KMS-11 (cell line): ENCODE measurements around the gene PPARG.
"Not testable (repeated sequence)": the region's sequence is repeated elsewhere in the genome, so short reads cannot be mapped to it uniquely, and the experiment has no call there.

Source experiments
- H2AFZ ChIP-seq: fragments of 200-600 bp; sonication (generic); 2 replicates; pipeline ENCODE4 v1.6.1; 2016; ENCODE audit warnings: antibody characterized with exemption, mixed run types, low read depth
- H3K27ac ChIP-seq: fragments of 200-600 bp; sonication (generic); 2 replicates; pipeline ENCODE4 v1.6.1; 2016; ENCODE audit warnings: mild to moderate bottlenecking, mixed run types
- H3K27me3 ChIP-seq: fragments of 200-600 bp; sonication (generic); 2 replicates; pipeline ENCODE4 v1.6.1; 2017; ENCODE audit warnings: mild to moderate bottlenecking, low read depth, mixed run types, moderate library complexity; ENCODE audit not compliant: insufficient read depth
- H3K36me3 ChIP-seq: fragments of 200-600 bp; sonication (generic); 2 replicates; pipeline ENCODE4 v1.6.1; 2017; ENCODE audit warnings: mild to moderate bottlenecking, mixed run types; ENCODE audit not compliant: insufficient read depth
- H3K4me1 ChIP-seq: fragments of 200-600 bp; sonication (generic); 2 replicates; pipeline ENCODE4 v1.6.1; 2016; ENCODE audit warnings: mild to moderate bottlenecking, low read depth, mixed run types; ENCODE audit not compliant: poor library complexity, severe bottlenecking
- H3K4me2 ChIP-seq: fragments of 200-600 bp; sonication (generic); 2 replicates; pipeline ENCODE4 v1.7.0; 2016; ENCODE audit warnings: mild to moderate bottlenecking, mixed run types
- H3K4me3 ChIP-seq: fragments of 200-600 bp; sonication (generic); IDR thresholded peaks from 2 replicates; pipeline ENCODE4 v1.6.1; 2017; ENCODE audit warnings: low read depth, low read length, mixed read lengths; ENCODE audit not compliant: insufficient read depth
- H3K79me2 ChIP-seq: fragments of 200-600 bp; sonication (generic); 2 replicates; pipeline ENCODE4 v1.6.1; 2016; ENCODE audit warnings: low read depth, mixed run types; ENCODE audit not compliant: insufficient read depth
- H3K9ac ChIP-seq: fragments of 200-600 bp; sonication (generic); 2 replicates; pipeline ENCODE4 v1.6.1; 2016; ENCODE audit warnings: mild to moderate bottlenecking, mixed run types
- H4K20me1 ChIP-seq: fragments of 200-600 bp; sonication (generic); 2 replicates; pipeline ENCODE4 v1.6.1; 2016; ENCODE audit warnings: mild to moderate bottlenecking, mixed run types; ENCODE audit not compliant: insufficient read depth
- TF ChIP-seq, protein P1 (sequence below): fragments of 200-600 bp; sonication (generic); conservative IDR thresholded peaks from 2 replicates; pipeline ENCODE4 v1.6.1; 2017; ENCODE audit warnings: low read depth, mild to moderate bottlenecking, antibody characterized with exemption, low read length, moderate library complexity, mixed read lengths

Gene PPARG

DNA sequence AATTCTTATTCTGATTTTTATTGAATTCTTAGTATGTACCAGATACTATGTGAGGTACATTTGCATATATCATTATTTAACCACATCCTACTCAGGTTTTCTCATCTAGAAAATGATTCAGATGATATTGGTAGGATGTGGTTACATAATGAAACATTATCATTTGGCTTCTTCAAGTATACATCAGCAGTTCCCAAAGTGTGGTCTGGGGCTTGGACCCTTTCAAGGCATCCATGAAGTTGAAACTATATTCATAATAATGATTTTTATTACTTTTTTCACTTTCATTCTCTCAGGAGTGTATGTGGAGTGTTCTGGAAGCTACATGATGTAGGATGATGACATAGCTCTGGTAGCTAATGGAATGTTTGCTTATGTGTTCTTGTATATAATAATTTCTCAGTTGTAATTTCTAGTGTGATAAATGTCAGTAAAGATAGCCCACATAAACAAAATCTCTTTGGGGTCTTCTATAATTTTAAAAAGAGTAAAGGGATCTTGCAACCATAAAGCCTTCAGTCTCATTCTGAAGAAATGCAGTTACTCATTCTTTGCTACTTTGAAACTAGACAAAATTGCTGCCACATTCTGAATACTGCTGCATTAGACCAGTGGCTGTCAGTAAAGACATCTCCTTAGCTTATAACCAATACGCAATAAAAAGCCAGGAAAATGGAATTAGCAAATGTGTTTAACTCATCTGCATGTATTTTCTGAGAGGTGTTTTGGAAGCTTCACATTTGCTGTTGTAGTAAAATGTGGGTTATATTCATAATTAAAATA, 95.8 kb downstream of the PPARG start:
- TF ChIP-seq, protein P1, sequence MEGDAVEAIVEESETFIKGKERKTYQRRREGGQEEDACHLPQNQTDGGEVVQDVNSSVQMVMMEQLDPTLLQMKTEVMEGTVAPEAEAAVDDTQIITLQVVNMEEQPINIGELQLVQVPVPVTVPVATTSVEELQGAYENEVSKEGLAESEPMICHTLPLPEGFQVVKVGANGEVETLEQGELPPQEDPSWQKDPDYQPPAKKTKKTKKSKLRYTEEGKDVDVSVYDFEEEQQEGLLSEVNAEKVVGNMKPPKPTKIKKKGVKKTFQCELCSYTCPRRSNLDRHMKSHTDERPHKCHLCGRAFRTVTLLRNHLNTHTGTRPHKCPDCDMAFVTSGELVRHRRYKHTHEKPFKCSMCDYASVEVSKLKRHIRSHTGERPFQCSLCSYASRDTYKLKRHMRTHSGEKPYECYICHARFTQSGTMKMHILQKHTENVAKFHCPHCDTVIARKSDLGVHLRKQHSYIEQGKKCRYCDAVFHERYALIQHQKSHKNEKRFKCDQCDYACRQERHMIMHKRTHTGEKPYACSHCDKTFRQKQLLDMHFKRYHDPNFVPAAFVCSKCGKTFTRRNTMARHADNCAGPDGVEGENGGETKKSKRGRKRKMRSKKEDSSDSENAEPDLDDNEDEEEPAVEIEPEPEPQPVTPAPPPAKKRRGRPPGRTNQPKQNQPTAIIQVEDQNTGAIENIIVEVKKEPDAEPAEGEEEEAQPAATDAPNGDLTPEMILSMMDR: no peak
- no peaks in the 10 kb centered on the region for H3K79me2 ChIP-seq
- H2AFZ ChIP-seq: no peak overlapping the region
- no peak overlapping the region for H3K4me2 ChIP-seq
- no peak overlapping the region for H3K9ac ChIP-seq
- no peaks in the 10 kb centered on the region for H4K20me1 ChIP-seq
- H3K27ac ChIP-seq: no peak overlapping the region
- H3K27me3 ChIP-seq: no peaks in the 10 kb centered on the region
- no peak overlapping the region for H3K4me3 ChIP-seq
- no peaks in the 10 kb centered on the region for H3K36me3 ChIP-seq
- no peaks in the 10 kb centered on the region for H3K4me1 ChIP-seq

GRCh38 chr3:12386514-12387291, 97.8 kb downstream of the PPARG start:
- not testable (repeated sequence) for H3K4me1 ChIP-seq, H3K27ac ChIP-seq, H3K4me3 ChIP-seq, H3K27me3 ChIP-seq, H2AFZ ChIP-seq, H4K20me1 ChIP-seq, H3K9ac ChIP-seq, H3K79me2 ChIP-seq, H3K4me2 ChIP-seq, H3K36me3 ChIP-seq

GRCh38 chr3:12388185-12388584, 99.3 kb downstream of the PPARG start:
- no peaks in the 10 kb centered on the region for H3K79me2 ChIP-seq
- H3K27me3 ChIP-seq: no peaks in the 10 kb centered on the region
- no peak overlapping the region for H2AFZ ChIP-seq
- H3K4me2 ChIP-seq: no peak overlapping the region
- TF ChIP-seq, protein P1: no peak
- H3K9ac ChIP-seq: no peak overlapping the region
- H3K4me1 ChIP-seq: no peaks in the 10 kb centered on the region
- H4K20me1 ChIP-seq: no peaks in the 10 kb centered on the region
- H3K27ac ChIP-seq: no peak overlapping the region
- H3K4me3 ChIP-seq: no peak overlapping the region
- H3K36me3 ChIP-seq: no peaks in the 10 kb centered on the region

- no peaks in the 10 kb centered on the region for H3K79me2 ChIP-seq
- H3K27me3 ChIP-seq: no peaks in the 10 kb centered on the region
- H3K27ac ChIP-seq: no peak overlapping the region
- no peaks in the 10 kb centered on the region for H4K20me1 ChIP-seq
- no peak overlapping the region for H3K4me2 ChIP-seq
- H3K36me3 ChIP-seq: no peaks in the 10 kb centered on the region
- no peak overlapping the region for H2AFZ ChIP-seq
- H3K4me3 ChIP-seq: no peak overlapping the region
- TF ChIP-seq, protein P1: no peak
- no peak overlapping the region for H3K9ac ChIP-seq
- peaks cover 9% of the 10 kb centered on the region for H3K4me1 ChIP-seq
Observed at GRCh38 chr3:12392101-12392878, 103.4 kb downstream of the PPARG start.
